Astrocyte (in vitro differentiated cells and primary cell): Measurements from ENCODE around the gene HRC. TPM values are rescaled to one million over a fixed set of nuclear protein-coding genes. Genes with fewer than 3 reads are reported as not detected.
"Not testable (repeated sequence)": the region's sequence is repeated elsewhere in the genome, so short reads cannot be mapped to it uniquely, and the experiment has no call there.

Experiments
- DNase-seq: peaks from one replicate; pipeline ENCODE4 v3.0.0-alpha.2; 2010; ENCODE audit warnings: low read depth
- FAIRE-seq: peaks from 2 replicates; lab custom pipeline; 2011; peaks lifted over from hg19 to GRCh38; lab: Jason Lieb, UNC
- H2AFZ ChIP-seq: 2 replicates; pipeline ENCODE4 v1.6.0; 2012; ENCODE audit warnings: low read depth, low read length, inconsistent platforms
- H3K27ac ChIP-seq: 2 replicates; pipeline ENCODE4 v1.5.1; 2011; ENCODE audit warnings: low read depth, low read length, inconsistent platforms
- H3K27me3 ChIP-seq: 2 replicates; pipeline ENCODE4 v1.6.0; 2011; ENCODE audit warnings: low read length, inconsistent platforms; ENCODE audit not compliant: insufficient read depth
- H3K36me3 ChIP-seq: 2 replicates; pipeline ENCODE4 v1.5.1; 2011; ENCODE audit warnings: low read length, inconsistent platforms; ENCODE audit not compliant: insufficient read depth
- H3K4me1 ChIP-seq: 2 replicates; pipeline ENCODE4 v1.5.1; 2011; ENCODE audit warnings: low read length, inconsistent platforms; ENCODE audit not compliant: insufficient read depth
- H3K4me2 ChIP-seq: 2 replicates; pipeline ENCODE4 v1.6.0; 2012; ENCODE audit warnings: low read length, inconsistent platforms
- H3K4me3 ChIP-seq: 2 replicates; pipeline ENCODE4 v1.5.1; 2011; ENCODE audit warnings: low read depth, mild to moderate bottlenecking, low read length, inconsistent platforms; ENCODE audit not compliant: insufficient read depth
- H3K79me2 ChIP-seq: 2 replicates; pipeline ENCODE4 v1.6.0; 2012; ENCODE audit warnings: mild to moderate bottlenecking, low read length, inconsistent platforms; ENCODE audit not compliant: insufficient read depth
- H3K9ac ChIP-seq: 2 replicates; pipeline ENCODE4 v1.6.0; 2012; ENCODE audit warnings: mild to moderate bottlenecking, low read length, inconsistent platforms
- H3K9me3 ChIP-seq: 2 replicates; pipeline ENCODE4 v1.5.1; 2012; ENCODE audit warnings: low read depth, mild to moderate bottlenecking, low read length, inconsistent platforms; ENCODE audit not compliant: insufficient read depth
- H4K20me1 ChIP-seq: 2 replicates; pipeline ENCODE4 v1.6.0; 2012; ENCODE audit warnings: low read length, inconsistent platforms; ENCODE audit not compliant: insufficient read depth
- H3K27ac Mint-ChIP-seq: one replicate; pipeline ENCODE4 v1.8.0; 2021; ENCODE audit warnings: mild to moderate bottlenecking, mixed read lengths; ENCODE audit not compliant: unreplicated experiment
- H3K27me3 Mint-ChIP-seq: one replicate; pipeline ENCODE4 v1.8.0; 2021; ENCODE audit warnings: low read depth, mixed read lengths; ENCODE audit not compliant: unreplicated experiment
- H3K36me3 Mint-ChIP-seq: one replicate; pipeline ENCODE4 v1.8.0; 2021; ENCODE audit warnings: low read depth, mixed read lengths; ENCODE audit not compliant: unreplicated experiment
- H3K4me1 Mint-ChIP-seq: one replicate; pipeline ENCODE4 v1.8.0; 2021; ENCODE audit warnings: low read depth, mixed read lengths; ENCODE audit not compliant: unreplicated experiment
- H3K4me3 Mint-ChIP-seq: one replicate; pipeline ENCODE4 v1.8.0; 2021; ENCODE audit warnings: mild to moderate bottlenecking, moderate library complexity, mixed read lengths; ENCODE audit not compliant: unreplicated experiment
- H3K9me3 Mint-ChIP-seq: one replicate; pipeline ENCODE4 v1.8.0; 2021; ENCODE audit warnings: mild to moderate bottlenecking, mixed read lengths; ENCODE audit not compliant: unreplicated experiment
- EZH2 ChIP-seq: IDR thresholded peaks from 2 replicates; pipeline ENCODE4 v1.6.1; 2012; ENCODE audit warnings: mild to moderate bottlenecking, low read length, inconsistent platforms; ENCODE audit not compliant: insufficient read depth
- total RNA-seq: library from RNA; stranded (reverse); gene quantifications from 2 replicates; pipeline ENCODE4 v1.2.1, GENCODE V29; 2021
- TF ChIP-seq, protein P1 (sequence below): IDR thresholded peaks from 2 replicates; pipeline ENCODE4 v1.5.1; 2011; ENCODE audit warnings: low read depth, mild to moderate bottlenecking, inconsistent platforms, low read length, moderate library complexity; ENCODE audit not compliant: insufficient read depth

The HRC gene
- total RNA-seq, 1 donor from 2014 or later, result not detected

DNA sequence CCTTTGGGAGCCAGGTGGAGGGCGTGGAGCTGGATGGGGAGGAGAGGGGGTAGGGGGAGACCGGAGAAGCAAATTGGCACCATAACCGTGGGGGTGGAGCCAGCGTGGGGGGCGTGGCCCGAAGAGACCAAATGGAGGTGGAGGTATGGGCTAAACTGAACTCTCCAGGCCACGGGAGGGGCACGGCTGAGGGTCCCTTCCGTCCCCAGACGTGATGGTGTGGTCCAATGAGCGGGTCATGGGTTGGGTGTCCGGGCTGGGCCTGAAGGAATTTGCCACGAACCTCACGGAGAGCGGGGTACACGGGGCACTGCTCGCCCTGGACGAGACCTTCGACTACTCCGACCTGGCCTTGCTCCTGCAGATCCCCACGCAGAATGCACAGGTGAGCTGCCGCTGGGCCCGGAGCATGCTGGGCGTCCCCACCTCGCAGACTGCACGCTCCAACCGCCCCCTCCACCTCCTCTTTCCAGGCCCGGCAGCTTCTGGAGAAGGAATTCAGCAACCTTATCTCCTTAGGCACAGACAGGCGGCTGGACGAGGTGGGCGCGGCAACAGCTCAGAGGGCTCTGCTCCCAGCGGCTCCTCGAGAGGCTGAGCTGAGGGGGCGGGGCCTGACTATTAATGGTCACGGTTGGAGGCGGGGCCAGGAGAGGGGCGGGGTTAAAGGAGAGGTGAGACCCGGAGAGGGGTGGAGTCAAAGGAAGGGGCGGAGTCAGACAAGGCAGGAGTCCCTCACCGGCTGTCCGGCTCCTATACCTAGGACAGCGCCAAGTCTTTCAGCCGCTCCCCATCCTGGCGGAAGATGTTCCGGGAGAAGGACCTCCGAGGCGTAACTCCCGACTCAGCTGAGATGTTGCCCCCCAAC lies 6.2 kb downstream of the HRC start:
- FAIRE-seq (no peak), DNase-seq (peak; percentile 67)
- Histone ChIP-seq H3K79me2 (no peaks in the 10 kb centered on the region), H4K20me1 (no peaks in the 10 kb centered on the region), H3K9me3 (no peaks in the 10 kb centered on the region), H3K9ac (peak overlapping the region; percentile 84), H3K4me1 (peaks cover 8% of the 10 kb centered on the region), H2AFZ (peak overlapping the region; percentile 87), H3K4me2 (peak overlapping the region; percentile 97), H3K4me3 (peak overlapping the region; percentile 83), H3K36me3 (no peaks in the 10 kb centered on the region), H3K27me3 (no peaks in the 10 kb centered on the region), H3K27ac (peak overlapping the region; percentile 19)
- Mint-ChIP-seq H3K4me3 (peak overlapping the region; percentile 85), H3K36me3 (peaks cover 4% of the 10 kb centered on the region), H3K4me1 (no peaks in the 10 kb centered on the region), H3K27ac (no peak overlapping the region), H3K27me3 (peaks cover 19% of the 10 kb centered on the region), H3K9me3 (peaks cover 9% of the 10 kb centered on the region)
- TF ChIP-seq, protein P1, sequence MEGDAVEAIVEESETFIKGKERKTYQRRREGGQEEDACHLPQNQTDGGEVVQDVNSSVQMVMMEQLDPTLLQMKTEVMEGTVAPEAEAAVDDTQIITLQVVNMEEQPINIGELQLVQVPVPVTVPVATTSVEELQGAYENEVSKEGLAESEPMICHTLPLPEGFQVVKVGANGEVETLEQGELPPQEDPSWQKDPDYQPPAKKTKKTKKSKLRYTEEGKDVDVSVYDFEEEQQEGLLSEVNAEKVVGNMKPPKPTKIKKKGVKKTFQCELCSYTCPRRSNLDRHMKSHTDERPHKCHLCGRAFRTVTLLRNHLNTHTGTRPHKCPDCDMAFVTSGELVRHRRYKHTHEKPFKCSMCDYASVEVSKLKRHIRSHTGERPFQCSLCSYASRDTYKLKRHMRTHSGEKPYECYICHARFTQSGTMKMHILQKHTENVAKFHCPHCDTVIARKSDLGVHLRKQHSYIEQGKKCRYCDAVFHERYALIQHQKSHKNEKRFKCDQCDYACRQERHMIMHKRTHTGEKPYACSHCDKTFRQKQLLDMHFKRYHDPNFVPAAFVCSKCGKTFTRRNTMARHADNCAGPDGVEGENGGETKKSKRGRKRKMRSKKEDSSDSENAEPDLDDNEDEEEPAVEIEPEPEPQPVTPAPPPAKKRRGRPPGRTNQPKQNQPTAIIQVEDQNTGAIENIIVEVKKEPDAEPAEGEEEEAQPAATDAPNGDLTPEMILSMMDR, result no peak
- no peak for TF ChIP-seq EZH2

- H3K4me1 ChIP-seq, result peaks cover 8% of the 10 kb centered on the region
- H2AFZ ChIP-seq, result peak overlapping the region; percentile 87
- no peak overlapping the region for H3K9ac ChIP-seq
- H3K36me3 Mint-ChIP-seq, result peaks cover 2% of the 10 kb centered on the region
- H3K27me3 Mint-ChIP-seq, result peaks cover 14% of the 10 kb centered on the region
- peak overlapping the region; percentile 97 for H3K4me2 ChIP-seq
- H3K27me3 ChIP-seq, result no peaks in the 10 kb centered on the region
- no peaks in the 10 kb centered on the region for H3K79me2 ChIP-seq
- FAIRE-seq (no peak), DNase-seq (no peak)
- no peak overlapping the region for H3K4me3 ChIP-seq
- no peaks in the 10 kb centered on the region for H3K4me1 Mint-ChIP-seq
- peak overlapping the region; percentile 62 for H3K4me3 Mint-ChIP-seq
- H3K36me3 ChIP-seq, result no peaks in the 10 kb centered on the region
- peaks cover 4% of the 10 kb centered on the region for H3K9me3 Mint-ChIP-seq
- H3K27ac Mint-ChIP-seq, result peak overlapping the region; percentile 1
- H3K9me3 ChIP-seq, result no peaks in the 10 kb centered on the region
- no peaks in the 10 kb centered on the region for H4K20me1 ChIP-seq
- TF ChIP-seq EZH2, result no peak
- TF ChIP-seq, protein P1, result no peak
- H3K27ac ChIP-seq, result no peak overlapping the region
Observed at GRCh38 chr19:49148044-49148682, 7.0 kb downstream of the HRC start.

DNA sequence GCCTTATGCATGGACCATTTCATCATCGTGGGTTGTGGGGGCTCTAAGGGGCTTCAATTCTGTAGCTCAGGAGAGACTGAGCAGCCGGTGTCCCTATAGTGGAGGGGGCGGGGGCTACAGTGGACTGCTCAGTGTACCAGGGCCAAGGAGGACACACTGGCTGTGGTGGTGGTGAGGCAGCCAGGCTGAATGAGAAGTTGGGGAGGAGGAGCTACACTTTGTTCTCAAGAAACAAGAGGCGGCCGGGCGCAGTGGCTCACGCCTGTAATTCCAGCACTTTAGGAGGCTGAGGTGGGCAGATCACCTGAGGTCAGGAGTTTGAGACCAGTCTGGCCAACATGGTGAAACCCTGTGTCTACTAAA lies 8.8 kb downstream of the HRC start:
- H3K27ac ChIP-seq, H3K27me3 ChIP-seq, H3K4me1 ChIP-seq, H3K4me1 Mint-ChIP-seq, H3K9me3 Mint-ChIP-seq, H3K4me3 ChIP-seq, H2AFZ ChIP-seq, H3K36me3 ChIP-seq, H3K9ac ChIP-seq, H3K79me2 ChIP-seq, FAIRE-seq, H4K20me1 ChIP-seq, DNase-seq, H3K9me3 ChIP-seq, H3K27me3 Mint-ChIP-seq, H3K36me3 Mint-ChIP-seq: not testable (repeated sequence)
- peak overlapping the region; percentile 75 for H3K4me2 ChIP-seq
- peak overlapping the region; percentile 58 for H3K27ac Mint-ChIP-seq
- peak overlapping the region; percentile 50 for H3K4me3 Mint-ChIP-seq
